Measurements from ENCODE around the gene SLCO3A1.

DNA sequence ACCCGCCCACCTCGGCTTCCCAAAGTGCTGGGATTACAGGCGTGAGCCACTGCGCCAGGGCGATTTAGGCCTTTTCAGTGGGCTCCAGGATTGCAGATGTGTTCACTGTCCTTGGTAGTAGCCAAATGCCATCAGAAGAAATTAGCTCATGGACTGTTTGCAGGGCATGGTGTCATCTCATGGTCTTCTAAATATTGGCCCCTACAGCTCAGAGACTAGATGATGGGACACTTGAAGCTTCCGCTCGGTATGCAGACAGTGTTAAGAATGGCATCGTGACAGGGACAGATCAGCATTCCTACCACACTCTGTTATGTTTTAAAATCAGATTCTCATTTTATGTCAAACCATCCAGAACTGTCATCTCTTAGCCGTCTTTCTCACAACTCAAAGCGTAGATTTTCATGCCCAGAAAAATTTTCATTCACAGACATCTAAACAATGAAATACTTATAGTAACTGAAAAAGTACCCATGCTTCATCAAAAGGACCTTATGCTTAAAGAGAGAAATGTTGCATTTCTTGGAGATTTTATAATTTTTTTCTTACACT is 24.9 kb downstream of the SLCO3A1 start:
- TF ChIP-seq, protein P1, sequence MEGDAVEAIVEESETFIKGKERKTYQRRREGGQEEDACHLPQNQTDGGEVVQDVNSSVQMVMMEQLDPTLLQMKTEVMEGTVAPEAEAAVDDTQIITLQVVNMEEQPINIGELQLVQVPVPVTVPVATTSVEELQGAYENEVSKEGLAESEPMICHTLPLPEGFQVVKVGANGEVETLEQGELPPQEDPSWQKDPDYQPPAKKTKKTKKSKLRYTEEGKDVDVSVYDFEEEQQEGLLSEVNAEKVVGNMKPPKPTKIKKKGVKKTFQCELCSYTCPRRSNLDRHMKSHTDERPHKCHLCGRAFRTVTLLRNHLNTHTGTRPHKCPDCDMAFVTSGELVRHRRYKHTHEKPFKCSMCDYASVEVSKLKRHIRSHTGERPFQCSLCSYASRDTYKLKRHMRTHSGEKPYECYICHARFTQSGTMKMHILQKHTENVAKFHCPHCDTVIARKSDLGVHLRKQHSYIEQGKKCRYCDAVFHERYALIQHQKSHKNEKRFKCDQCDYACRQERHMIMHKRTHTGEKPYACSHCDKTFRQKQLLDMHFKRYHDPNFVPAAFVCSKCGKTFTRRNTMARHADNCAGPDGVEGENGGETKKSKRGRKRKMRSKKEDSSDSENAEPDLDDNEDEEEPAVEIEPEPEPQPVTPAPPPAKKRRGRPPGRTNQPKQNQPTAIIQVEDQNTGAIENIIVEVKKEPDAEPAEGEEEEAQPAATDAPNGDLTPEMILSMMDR (conservative IDR thresholded peaks at IDR 0.05), result no peak
- TF ChIP-seq EZH2 (IDR thresholded peaks at IDR 0.05; ENCODE audit: low read depth), result no peak

Measured in PC-9 (cell line).